Central memory CD4-positive, alpha-beta T cell (primary cell): Measurements from ENCODE around the gene MAMDC4.
"Not testable (repeated sequence)": the region's sequence is repeated elsewhere in the genome, so short reads cannot be mapped to it uniquely, and the experiment has no call there.

ENCODE experiments used
- DNase-seq: peaks from one replicate; pipeline ENCODE4 v3.0.0; 2022

MAMDC4 gene

GRCh38 chr9:136862849-136863622 is 10.9 kb downstream of the MAMDC4 start:
- DNase-seq = no peak

- no peak for DNase-seq
These were observed 11.6 kb downstream of the MAMDC4 start for GRCh38 chr9:136863623-136864273.

- no peak for DNase-seq
These were observed 13.1 kb downstream of the MAMDC4 start for GRCh38 chr9:136865041-136865767.

GRCh38 chr9:136865768-136866103 is 13.6 kb downstream of the MAMDC4 start:
- DNase-seq = no peak

GRCh38 chr9:136866898-136867421 is 14.8 kb downstream of the MAMDC4 start:
- DNase-seq = not testable (repeated sequence)

GRCh38 chr9:136867480-136867879 is 15.3 kb downstream of the MAMDC4 start:
- DNase-seq = no peak

GRCh38 chr9:136867917-136868316 is 15.8 kb downstream of the MAMDC4 start:
- DNase-seq = no peak

GRCh38 chr9:136868644-136869043 is 16.5 kb downstream of the MAMDC4 start:
- no peak for DNase-seq

- not testable (repeated sequence) for DNase-seq
These were observed 17.5 kb downstream of the MAMDC4 start for GRCh38 chr9:136869611-136870010.

- DNase-seq = no peak
These were observed 23.0 kb downstream of the MAMDC4 start for GRCh38 chr9:136875155-136875554.

GRCh38 chr9:136876476-136876875 is 24.3 kb downstream of the MAMDC4 start:
- no peak for DNase-seq

GRCh38 chr9:136880651-136881050 is 28.5 kb downstream of the MAMDC4 start:
- DNase-seq = no peak

GRCh38 chr9:136881691-136882108 is 29.6 kb downstream of the MAMDC4 start:
- DNase-seq = peak; percentile 21

- peak; percentile 81 for DNase-seq
These were observed 30.2 kb downstream of the MAMDC4 start for GRCh38 chr9:136882109-136882946.

- not testable (repeated sequence) for DNase-seq
These were observed 30.8 kb downstream of the MAMDC4 start for GRCh38 chr9:136882947-136883283.

- not testable (repeated sequence) for DNase-seq
These were observed 31.5 kb downstream of the MAMDC4 start for GRCh38 chr9:136883670-136884069.

- peak; percentile 97 for DNase-seq
These were observed 33.9 kb downstream of the MAMDC4 start, which contains the start of gene TRAF2 for GRCh38 chr9:136885950-136886578. Gene TRAF2 (plus strand): TSS chr9:136886516. CDS start chr9:136898741, 12,225 bp downstream.

- peak; percentile 29 for DNase-seq
These were observed 34.8 kb downstream of the MAMDC4 start for GRCh38 chr9:136886610-136887597.

- DNase-seq = no peak
These were observed 36.3 kb downstream of the MAMDC4 start for GRCh38 chr9:136888454-136888853.

GRCh38 chr9:136889858-136890257 is 37.7 kb downstream of the MAMDC4 start:
- DNase-seq = no peak

- no peak for DNase-seq
These were observed 38.5 kb downstream of the MAMDC4 start for GRCh38 chr9:136890661-136891060.
